GM12873 (cell line): Measurements from ENCODE around the gene FCHSD1.

Source experiments
- TF ChIP-seq, protein P1 (sequence below): IDR thresholded peaks from 2 replicates; pipeline ENCODE4 v1.5.1; 2012; ENCODE audit warnings: low read depth, mild to moderate bottlenecking, moderate library complexity, low read length, control low read depth; ENCODE audit not compliant: insufficient read depth; ENCODE audit errors: missing control alignments

FCHSD1 gene

DNA sequence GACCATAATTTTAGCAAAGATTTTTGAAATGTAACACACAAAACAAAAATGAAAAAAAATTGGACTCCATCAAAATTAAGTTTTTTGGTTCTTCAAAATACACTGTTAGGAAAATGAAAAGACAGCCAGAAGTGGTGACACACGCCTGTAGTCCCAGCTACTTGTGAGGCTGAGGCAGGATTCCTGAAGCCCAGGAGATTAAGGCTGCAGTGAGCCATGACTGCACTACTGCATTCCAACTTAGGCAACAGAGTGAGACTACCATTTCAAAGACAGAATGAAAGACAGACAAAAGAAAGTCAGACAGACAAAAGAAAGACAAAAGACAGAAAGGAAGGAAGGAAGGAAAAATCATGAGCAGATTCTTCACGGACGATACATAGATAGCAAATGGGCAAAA lies 39.9 kb downstream of the FCHSD1 start:
- TF ChIP-seq, protein P1, sequence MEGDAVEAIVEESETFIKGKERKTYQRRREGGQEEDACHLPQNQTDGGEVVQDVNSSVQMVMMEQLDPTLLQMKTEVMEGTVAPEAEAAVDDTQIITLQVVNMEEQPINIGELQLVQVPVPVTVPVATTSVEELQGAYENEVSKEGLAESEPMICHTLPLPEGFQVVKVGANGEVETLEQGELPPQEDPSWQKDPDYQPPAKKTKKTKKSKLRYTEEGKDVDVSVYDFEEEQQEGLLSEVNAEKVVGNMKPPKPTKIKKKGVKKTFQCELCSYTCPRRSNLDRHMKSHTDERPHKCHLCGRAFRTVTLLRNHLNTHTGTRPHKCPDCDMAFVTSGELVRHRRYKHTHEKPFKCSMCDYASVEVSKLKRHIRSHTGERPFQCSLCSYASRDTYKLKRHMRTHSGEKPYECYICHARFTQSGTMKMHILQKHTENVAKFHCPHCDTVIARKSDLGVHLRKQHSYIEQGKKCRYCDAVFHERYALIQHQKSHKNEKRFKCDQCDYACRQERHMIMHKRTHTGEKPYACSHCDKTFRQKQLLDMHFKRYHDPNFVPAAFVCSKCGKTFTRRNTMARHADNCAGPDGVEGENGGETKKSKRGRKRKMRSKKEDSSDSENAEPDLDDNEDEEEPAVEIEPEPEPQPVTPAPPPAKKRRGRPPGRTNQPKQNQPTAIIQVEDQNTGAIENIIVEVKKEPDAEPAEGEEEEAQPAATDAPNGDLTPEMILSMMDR: no peak

DNA sequence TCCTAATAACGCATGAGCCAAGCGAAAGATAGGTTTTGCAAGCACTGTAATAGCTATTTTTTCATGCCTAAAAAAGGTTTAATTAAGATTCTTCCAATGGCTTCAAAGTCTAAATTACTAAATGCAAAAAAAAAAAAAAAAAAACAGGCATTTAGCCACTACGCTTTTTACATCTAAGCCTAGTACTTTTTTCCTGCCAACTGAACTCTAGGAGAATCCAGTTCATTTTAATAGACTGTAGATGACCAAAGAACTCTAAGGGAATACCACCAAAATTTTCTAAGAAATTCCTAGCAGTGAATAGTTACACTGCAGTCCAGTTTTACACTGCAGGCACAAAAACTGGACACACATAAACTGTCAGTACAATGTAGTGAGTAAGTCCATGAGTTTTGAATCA lies 42.2 kb downstream of the FCHSD1 start:
- TF ChIP-seq, protein P1: no peak

DNA sequence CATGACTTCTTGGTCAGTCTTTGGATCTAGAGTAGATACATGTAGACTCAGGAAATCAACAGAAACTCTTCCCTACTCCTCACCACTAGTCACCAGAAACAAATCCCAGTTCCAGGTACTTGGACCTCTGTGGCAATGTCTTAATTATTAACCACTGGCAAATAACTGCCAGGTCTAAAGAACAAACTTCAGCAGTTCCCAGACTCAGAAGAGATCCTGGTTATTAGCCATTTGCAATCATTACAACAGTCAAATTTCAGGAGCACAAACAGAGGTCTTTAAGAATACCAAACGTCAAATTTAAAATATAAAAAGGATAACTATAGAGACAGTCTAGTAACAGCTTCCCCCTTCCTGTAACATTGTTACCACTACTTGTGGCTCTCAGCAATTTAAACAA lies 42.7 kb downstream of the FCHSD1 start:
- TF ChIP-seq, protein P1: no peak

DNA sequence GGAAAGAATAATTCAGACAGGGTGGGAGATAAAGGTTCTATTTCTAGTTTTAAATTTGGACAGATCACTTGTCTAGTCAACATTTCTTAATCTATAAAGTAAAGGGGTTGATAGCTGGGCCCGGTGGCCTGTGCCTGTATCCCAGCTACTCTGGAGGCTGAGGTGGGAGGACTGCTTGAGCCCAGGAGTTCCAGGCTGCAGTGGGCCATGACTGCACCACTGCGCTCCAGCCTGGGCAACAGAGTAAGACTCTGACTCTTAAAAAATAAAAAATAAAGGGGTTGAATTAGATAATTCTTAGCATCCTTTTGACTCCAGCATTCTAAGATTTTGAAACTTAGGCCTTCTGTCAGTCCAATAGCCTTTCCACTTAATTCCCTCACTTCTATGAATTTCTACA lies 43.2 kb downstream of the FCHSD1 start:
- TF ChIP-seq, protein P1: no peak

DNA sequence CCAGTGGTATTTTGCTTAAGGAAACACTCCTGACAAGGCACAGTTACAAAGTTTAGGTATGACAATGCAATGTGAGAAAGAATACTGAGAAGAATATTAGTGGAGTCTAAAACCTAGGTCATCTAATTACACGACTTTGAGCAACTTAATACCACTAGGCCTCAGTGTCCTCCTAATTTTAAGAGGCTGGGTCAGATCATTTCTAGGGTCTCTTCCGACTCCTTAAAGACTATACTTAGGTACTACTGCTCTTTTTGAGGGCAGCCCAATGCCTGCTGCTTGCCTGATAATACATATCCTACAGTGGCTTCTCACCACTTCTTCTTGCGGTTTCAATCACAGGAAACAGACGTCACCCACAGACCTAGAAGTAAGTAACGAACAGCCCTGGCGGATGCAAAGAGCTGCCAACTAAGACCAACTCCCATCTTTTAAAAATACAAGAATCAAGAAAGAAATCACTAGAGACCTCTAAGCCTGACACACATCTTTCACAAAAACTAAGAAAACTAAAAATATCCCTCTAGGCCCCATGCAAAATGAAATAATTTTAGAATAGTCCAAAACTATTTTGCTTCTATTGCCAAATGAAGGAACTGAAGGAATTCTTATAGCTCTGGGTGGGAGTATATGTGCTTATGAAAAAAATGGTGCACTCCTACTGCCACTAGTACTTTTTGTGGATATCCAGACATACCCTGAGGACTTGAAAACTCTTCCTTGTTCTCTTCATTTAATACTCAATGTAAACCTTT lies 45.5 kb downstream of the FCHSD1 start:
- TF ChIP-seq, protein P1: no peak

DNA sequence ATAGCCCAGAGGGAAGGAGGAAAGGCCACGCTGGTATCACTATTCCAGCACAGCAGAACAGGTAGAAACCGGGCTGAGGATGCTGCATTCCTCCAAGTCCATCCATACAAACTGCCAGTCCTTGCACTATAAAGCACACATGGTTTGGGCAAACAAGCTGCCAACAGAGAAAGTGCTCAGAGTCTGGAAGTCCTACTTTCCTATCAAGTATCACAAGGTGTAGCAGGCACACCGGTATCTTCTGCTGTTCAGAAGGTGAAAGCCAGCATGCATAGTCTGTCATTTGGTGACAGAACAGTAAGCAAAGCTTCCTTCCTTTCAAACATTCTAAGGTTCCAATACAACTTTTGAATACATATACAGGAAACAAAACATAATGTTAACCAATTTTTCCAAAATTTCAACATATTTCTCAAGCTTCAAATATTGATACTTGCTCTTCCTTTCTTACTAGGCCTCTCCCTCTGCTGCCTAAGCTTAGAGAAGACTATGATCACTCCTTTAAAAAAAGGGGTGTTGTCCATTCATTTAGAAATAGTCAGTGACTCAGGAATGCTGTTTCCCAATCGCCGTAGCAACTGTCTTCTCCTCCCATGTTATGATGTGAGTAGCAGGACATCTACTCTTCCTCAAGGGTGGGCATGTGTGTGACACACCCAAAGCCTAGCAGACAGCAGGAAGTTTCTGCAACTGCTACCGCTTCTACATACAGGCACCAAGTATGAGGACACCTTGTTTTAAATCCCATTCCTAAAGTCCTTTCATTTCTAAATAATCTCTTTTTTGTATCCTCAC lies 47.1 kb downstream of the FCHSD1 start:
- TF ChIP-seq, protein P1: no peak

DNA sequence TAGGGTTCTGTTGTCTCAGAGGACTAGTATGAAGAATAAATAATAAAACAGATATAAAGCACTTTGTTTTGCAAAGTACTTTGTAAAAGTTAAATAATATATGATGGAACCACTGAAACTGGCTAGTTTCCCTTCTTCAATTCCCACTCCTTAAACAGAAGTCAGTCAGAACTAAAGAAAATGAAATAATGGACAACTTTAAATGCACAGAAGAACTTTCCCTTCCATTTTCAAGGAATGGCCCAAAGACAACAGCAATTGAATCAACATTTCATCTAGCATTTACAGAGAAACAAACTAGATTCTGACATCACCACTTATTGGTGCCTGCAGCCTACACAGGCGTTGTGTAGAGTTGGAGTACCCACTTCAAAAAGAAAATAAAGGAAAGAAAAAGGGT lies 48.6 kb downstream of the FCHSD1 start:
- TF ChIP-seq, protein P1: no peak
